PFSK-1 (cell line): ENCODE measurements around the gene MYMK. TPM values are rescaled to one million over a fixed set of nuclear protein-coding genes. Genes with fewer than 3 reads are reported as not detected.

Experiments used
- FOXP2 ChIP-seq: optimal IDR thresholded peaks from 2 replicates; pipeline ENCODE3; 2011; ENCODE audit warnings: borderline replicate concordance, control low read depth, inconsistent platforms; ENCODE audit not compliant: insufficient read depth; ENCODE audit errors: extremely low read length, extremely low read depth
- POLR2AphosphoS5 ChIP-seq: IDR thresholded peaks from 2 replicates; pipeline ENCODE4 v1.6.1; 2012; ENCODE audit warnings: low read depth, mild to moderate bottlenecking, control low read depth, low read length, moderate library complexity
- REST ChIP-seq, 2 experiments: IDR thresholded peaks; 2 replicates each; pipeline versions ENCODE4 v1.6.1 to v1.8.0; 2011 to 2012; ENCODE audit warnings: low read depth in 2 of 2, low read length in 2 of 2, control low read depth in 1 of 2, inconsistent platforms in 1 of 2, mild to moderate bottlenecking in 1 of 2, moderate library complexity in 1 of 2; ENCODE audit not compliant: insufficient read depth in 1 of 2
- SIN3A ChIP-seq: IDR thresholded peaks from 2 replicates; pipeline ENCODE4 v1.6.1; 2012; ENCODE audit warnings: mild to moderate bottlenecking, low read length, moderate library complexity, borderline replicate concordance; ENCODE audit not compliant: insufficient read depth
- TAF1 ChIP-seq: IDR thresholded peaks from 2 replicates; pipeline ENCODE4 v1.6.1; 2012; ENCODE audit warnings: low read length, control low read depth, borderline replicate concordance; ENCODE audit not compliant: insufficient read depth
- polyA plus RNA-seq: library from polyadenylated mRNA; unstranded; fragments of >200 nt; gene quantifications from one replicate; pipeline ENCODE4 v1.2.1, GENCODE V29; 2012; ENCODE audit warnings: low read depth, missing spikeins; ENCODE audit not compliant: insufficient read length

Gene MYMK
- polyA plus RNA-seq, result not detected

GRCh38 chr9:133524679-133525228, at the start of gene MYMK:
MYMK (minus strand) TSS chr9:133524959; CDS start chr9:133524844, 115 bp downstream.
- no peak for TF ChIP-seq POLR2AphosphoS5
- TF ChIP-seq REST (IDR thresholded peaks at IDR 0.05; ENCODE audit: insufficient read depth in 1 of 2, low read depth in 2 of 2, low read length in 2 of 2), result no peak
- no peak for TF ChIP-seq SIN3A
- no peak for TF ChIP-seq FOXP2
- TF ChIP-seq TAF1, result no peak

- TF ChIP-seq SIN3A (no peak), FOXP2 (no peak), TAF1 (no peak)
Measured at GRCh38 chr9:133573791-133574515, 49.2 kb upstream of the MYMK start.

- TF ChIP-seq FOXP2 (no peak), POLR2AphosphoS5 (no peak), REST (IDR thresholded peaks at IDR 0.05; ENCODE audit: insufficient read depth in 1 of 2, low read depth in 2 of 2, low read length in 2 of 2) (no peak), TAF1 (no peak), SIN3A (no peak)
Measured at GRCh38 chr9:133572821-133573361, 48.1 kb upstream of the MYMK start.

- no peak for TF ChIP-seq SIN3A
- no peak for TF ChIP-seq TAF1
- TF ChIP-seq REST (IDR thresholded peaks at IDR 0.05; ENCODE audit: insufficient read depth in 1 of 2, low read depth in 2 of 2, low read length in 2 of 2), result no peak
- no peak for TF ChIP-seq FOXP2
- TF ChIP-seq POLR2AphosphoS5, result no peak
Measured at GRCh38 chr9:133571896-133572595, 47.3 kb upstream of the MYMK start.

GRCh38 chr9:133571391-133571890, 46.7 kb upstream of the MYMK start:
- TF ChIP-seq FOXP2 (no peak), SIN3A (no peak), TAF1 (no peak), POLR2AphosphoS5 (no peak), REST (IDR thresholded peaks at IDR 0.05; ENCODE audit: insufficient read depth in 1 of 2, low read depth in 2 of 2, low read length in 2 of 2) (no peak)
